ENCODE measurements around the gene TARDBP.
"Not testable (repeated sequence)": the region's sequence is repeated elsewhere in the genome, so short reads cannot be mapped to it uniquely, and the experiment has no call there.

The TARDBP gene

GRCh38 chr1:10989095-10989494 lies 23.4 kb upstream of the TARDBP start:
- H3K4me1 ChIP-seq, result peaks cover 7 to 34% (median 30%) of the 10 kb centered on the region in 10 experiments; a peak in 17 of 20 replicates
- no peaks in the 10 kb centered on the region for H4K20me1 ChIP-seq
- no peak overlapping the region for H3K4me2 ChIP-seq
- H3K27ac ChIP-seq, result no peak overlapping the region
- H3K9me3 ChIP-seq (replicated peaks in 1 of 11), result peaks cover 0 to 17% (median 0%) of the 10 kb centered on the region in 11 experiments; a peak in 3 of 22 replicates
- no peaks in the 10 kb centered on the region for H3K27me3 ChIP-seq
- H3K4me3 ChIP-seq, result no peak overlapping the region
- no peak for TF ChIP-seq Cebpa-rat (IDR thresholded peaks at IDR 0.05)
- no peaks in the 10 kb centered on the region for H3K36me3 ChIP-seq
- H3K9ac ChIP-seq, result no peak overlapping the region

DNA sequence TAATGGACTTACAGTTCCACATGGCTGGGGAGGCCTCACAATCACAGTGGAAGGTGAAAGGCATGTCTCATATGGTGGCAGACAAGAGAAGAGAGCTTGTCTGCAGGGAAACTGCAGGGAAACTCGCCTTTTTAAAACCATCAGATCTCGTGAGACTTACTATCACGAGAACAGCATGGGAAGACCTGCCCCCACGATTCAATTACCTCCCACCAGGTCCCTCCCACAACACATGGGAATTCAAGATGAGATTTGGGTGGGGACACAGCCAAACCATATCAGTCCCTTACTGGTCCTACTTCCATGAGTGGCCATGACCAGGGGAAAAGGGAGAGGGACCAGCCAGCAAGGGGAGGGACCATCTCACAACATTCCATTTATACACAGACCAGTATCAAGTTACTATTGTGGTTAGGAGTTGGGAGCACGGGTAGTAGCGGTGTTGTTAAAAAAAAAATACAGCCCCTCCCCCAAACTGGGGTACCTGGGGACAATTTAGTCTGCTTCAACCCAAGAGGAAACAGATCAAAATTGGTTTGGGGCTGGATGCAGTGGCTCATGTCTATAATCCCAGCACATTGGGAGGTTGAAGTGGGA lies 22.4 kb upstream of the TARDBP start:
- Histone ChIP-seq H3K4me2 (peak overlapping the region in 5 of 11 experiments; percentile 22 to 59 (median 27); a peak in 2 of 22 replicates), H3K4me1 (peaks cover 7 to 34% (median 30%) of the 10 kb centered on the region in 10 experiments; a peak in 17 of 20 replicates), H3K9me3 (replicated peaks in 1 of 11) (peaks cover 0 to 17% (median 0%) of the 10 kb centered on the region in 11 experiments; a peak in 3 of 22 replicates)
- not testable (repeated sequence) for H3K36me3 ChIP-seq, H3K9ac ChIP-seq, H3K27me3 ChIP-seq, H3K4me3 ChIP-seq, H3K27ac ChIP-seq, H4K20me1 ChIP-seq

DNA sequence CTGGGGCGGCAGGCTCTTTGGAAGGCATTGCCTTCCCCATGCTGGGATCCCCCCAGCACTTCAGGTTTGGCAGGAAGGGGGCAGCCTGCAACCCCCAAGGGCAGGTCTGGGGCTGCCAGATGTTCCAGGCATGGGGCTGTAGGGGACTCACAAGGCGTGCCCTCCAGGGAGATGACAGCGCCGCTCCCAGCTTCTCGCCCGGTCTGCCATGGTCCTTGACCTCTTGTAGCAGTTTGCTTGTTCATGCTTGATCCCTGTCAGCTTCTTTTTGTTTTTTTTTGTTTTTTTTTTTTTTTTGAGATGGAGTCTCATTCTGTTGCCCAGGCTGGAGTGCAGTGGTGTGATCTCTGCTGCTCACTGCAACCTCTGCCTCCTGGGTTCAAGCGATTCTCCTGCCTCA lies 21.6 kb upstream of the TARDBP start:
- Histone ChIP-seq H3K9ac (no peak overlapping the region), H3K27me3 (no peaks in the 10 kb centered on the region), H3K36me3 (no peaks in the 10 kb centered on the region), H3K9me3 (replicated peaks in 1 of 11) (peaks cover 0 to 17% (median 0%) of the 10 kb centered on the region in 11 experiments; a peak in 3 of 22 replicates), H3K4me2 (peak overlapping the region in 8 of 11 experiments; percentile 8 to 62 (median 25); a peak in 12 of 22 replicates), H4K20me1 (no peaks in the 10 kb centered on the region), H3K4me1 (peaks cover 2 to 34% (median 29%) of the 10 kb centered on the region in 10 experiments; a peak in 16 of 20 replicates), H3K4me3 (no peak overlapping the region), H3K27ac (no peak overlapping the region)
- TF ChIP-seq Cebpa-rat (IDR thresholded peaks at IDR 0.05), result no peak

DNA sequence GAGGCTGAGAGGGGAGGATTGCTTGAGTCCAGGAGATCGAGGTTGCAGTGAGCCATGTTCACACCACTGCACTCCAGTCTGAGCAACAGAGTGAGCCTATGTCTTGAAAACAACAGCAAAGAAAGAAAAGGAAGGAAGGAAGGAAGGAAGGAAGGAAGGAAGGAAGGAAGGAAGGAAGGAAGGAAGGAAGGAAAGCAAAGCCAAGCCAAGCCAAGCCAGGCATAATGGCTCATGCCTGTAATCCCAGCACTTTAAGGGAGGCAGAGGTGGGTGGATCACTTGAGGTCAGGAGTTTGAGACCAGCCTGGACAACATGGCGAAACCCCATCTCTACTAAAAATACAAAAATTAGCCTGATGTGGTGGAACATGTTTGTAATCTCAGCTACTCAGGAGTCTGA lies 20.4 kb upstream of the TARDBP start:
- H3K4me3 ChIP-seq, H3K9ac ChIP-seq, H3K36me3 ChIP-seq, H3K27me3 ChIP-seq, H4K20me1 ChIP-seq: not testable (repeated sequence)
- H3K4me1 ChIP-seq, result peaks cover 0 to 34% (median 28%) of the 10 kb centered on the region in 10 experiments; a peak in 14 of 20 replicates
- peaks cover 0 to 17% (median 0%) of the 10 kb centered on the region in 11 experiments; a peak in 3 of 22 replicates for H3K9me3 ChIP-seq (replicated peaks in 1 of 11)
- peak overlapping the region in 1 of 11 experiments; percentile 5; a peak in 1 of 22 replicates for H3K27ac ChIP-seq
- peak overlapping the region in 8 of 11 experiments; percentile 8 to 62 (median 25); a peak in 14 of 22 replicates for H3K4me2 ChIP-seq

- no peak overlapping the region for H3K4me3 ChIP-seq
- H3K9me3 ChIP-seq (replicated peaks in 1 of 11), result peaks cover 0 to 14% (median 0%) of the 10 kb centered on the region in 11 experiments; a peak in 3 of 22 replicates
- TF ChIP-seq Cebpa-rat (IDR thresholded peaks at IDR 0.05), result no peak
- H3K27ac ChIP-seq, result no peak overlapping the region; a peak in 1 of 22 replicates
- H4K20me1 ChIP-seq, result no peaks in the 10 kb centered on the region
- H3K36me3 ChIP-seq, result no peaks in the 10 kb centered on the region
- peak overlapping the region in 1 of 11 experiments; percentile 22; a peak in 2 of 22 replicates for H3K4me2 ChIP-seq
- peaks cover 0 to 30% (median 26%) of the 10 kb centered on the region in 10 experiments; a peak in 14 of 20 replicates for H3K4me1 ChIP-seq
- no peaks in the 10 kb centered on the region for H3K27me3 ChIP-seq
- H3K9ac ChIP-seq, result no peak overlapping the region
Measured at GRCh38 chr1:10992864-10993263, 19.6 kb upstream of the TARDBP start.

DNA sequence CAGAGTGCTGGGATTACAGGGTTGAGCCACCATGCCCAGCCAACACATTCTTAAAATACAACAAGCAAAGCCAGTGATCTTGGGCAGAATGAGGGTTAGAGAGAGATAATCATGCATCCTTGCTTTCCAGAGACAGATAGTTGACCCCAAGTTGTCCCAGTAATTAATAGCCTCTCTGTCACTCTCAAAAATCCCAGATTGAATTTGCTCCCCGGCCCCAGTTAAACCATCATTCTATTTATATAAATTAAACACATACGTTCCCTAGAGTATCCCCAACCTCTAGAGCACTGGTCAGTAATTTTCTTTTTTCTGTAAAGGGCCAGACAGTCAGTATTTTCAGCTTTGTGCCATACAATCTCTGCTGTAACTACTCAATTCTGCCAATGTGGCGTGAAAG lies 16.4 kb upstream of the TARDBP start:
- Histone ChIP-seq H3K4me3 (no peak overlapping the region), H3K9me3 (replicated peaks in 1 of 11) (peaks cover 11 to 15% (median 15%) of the 10 kb centered on the region in 11 experiments; a peak in 20 of 22 replicates), H3K9ac (no peak overlapping the region), H3K27me3 (no peaks in the 10 kb centered on the region), H3K4me2 (no peak overlapping the region), H4K20me1 (no peaks in the 10 kb centered on the region), H3K27ac (no peak overlapping the region), H3K36me3 (no peaks in the 10 kb centered on the region), H3K4me1 (peaks cover 0 to 17% (median 14%) of the 10 kb centered on the region in 10 experiments; a peak in 13 of 20 replicates)
- no peak for TF ChIP-seq Cebpa-rat (IDR thresholded peaks at IDR 0.05)

DNA sequence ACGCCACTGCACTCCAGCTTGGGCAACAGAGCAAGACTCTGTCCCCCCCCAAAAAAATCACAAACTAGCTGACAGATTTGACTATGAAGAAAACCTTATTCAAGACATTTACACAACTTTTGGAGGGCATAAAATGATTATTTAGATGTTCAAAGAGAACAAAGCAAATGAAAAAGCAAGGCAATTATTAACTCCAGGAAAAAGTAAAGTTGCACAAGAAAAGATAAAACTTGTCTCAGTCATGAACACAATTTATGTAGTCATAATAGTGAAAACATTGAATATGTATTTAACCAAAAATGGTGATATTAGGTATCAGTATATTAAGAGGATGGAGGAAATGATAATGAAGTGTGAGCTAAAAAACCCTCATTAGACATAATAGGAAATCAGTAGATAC lies 11.9 kb upstream of the TARDBP start:
- H3K4me3 ChIP-seq, result no peak overlapping the region
- H3K4me1 ChIP-seq, result no peaks in the 10 kb centered on the region
- H3K36me3 ChIP-seq, result no peaks in the 10 kb centered on the region
- H3K9ac ChIP-seq, result no peak overlapping the region
- H3K27ac ChIP-seq, result no peak overlapping the region
- TF ChIP-seq Cebpa-rat (IDR thresholded peaks at IDR 0.05), result no peak
- peaks cover 12 to 17% (median 16%) of the 10 kb centered on the region in 11 experiments; a peak in 20 of 22 replicates for H3K9me3 ChIP-seq (replicated peaks in 1 of 11)
- no peak overlapping the region for H3K4me2 ChIP-seq
- no peaks in the 10 kb centered on the region for H4K20me1 ChIP-seq
- no peaks in the 10 kb centered on the region for H3K27me3 ChIP-seq

DNA sequence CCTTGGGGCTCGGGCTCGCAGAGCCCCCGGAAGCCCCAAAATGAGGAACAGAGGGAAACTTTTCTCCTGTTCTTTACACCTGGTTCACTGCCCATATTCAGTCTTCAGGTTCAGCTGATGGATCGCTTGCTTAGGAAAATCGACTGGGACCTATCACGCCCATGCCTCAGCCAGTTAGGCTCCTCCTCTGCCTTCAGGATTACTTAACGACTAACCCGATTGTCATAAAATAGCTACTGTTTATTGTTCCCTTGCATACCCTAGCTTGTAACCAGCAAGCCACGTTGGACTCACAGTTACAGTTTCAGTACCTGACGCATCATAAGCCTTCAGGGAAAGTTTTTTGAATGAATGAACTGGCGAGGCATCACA lies 692 bp downstream of the TARDBP start:
- Histone ChIP-seq H3K36me3 (peaks cover 47 to 51% (median 50%) of the 10 kb centered on the region in 11 experiments), H3K4me3 (peak overlapping the region; percentile 86 to 100 (median 94)), H3K4me2 (peak overlapping the region; percentile 78 to 99 (median 94)), H3K9me3 (replicated peaks in 1 of 11) (no peaks in the 10 kb centered on the region), H3K27me3 (no peaks in the 10 kb centered on the region), H3K9ac (peak overlapping the region; percentile 99 to 100 (median 100)), H4K20me1 (peaks cover 56 to 59% (median 57%) of the 10 kb centered on the region in 11 experiments), H3K4me1 (peaks cover 17 to 25% (median 21%) of the 10 kb centered on the region in 10 experiments), H3K27ac (peak overlapping the region; percentile 99 to 100 (median 100))
- no peak for TF ChIP-seq Cebpa-rat (IDR thresholded peaks at IDR 0.05)

GRCh38 chr1:11019358-11019757 lies 6.9 kb downstream of the TARDBP start:
- not testable (repeated sequence) for H3K9ac ChIP-seq; H3K9me3 ChIP-seq (replicated peaks in 1 of 11); H3K27ac ChIP-seq; H3K27me3 ChIP-seq; H3K4me1 ChIP-seq; H3K4me2 ChIP-seq; H3K4me3 ChIP-seq
- peaks cover 93 to 100% (median 100%) of the 10 kb centered on the region in 11 experiments for H4K20me1 ChIP-seq
- peaks cover 98 to 100% (median 100%) of the 10 kb centered on the region in 11 experiments for H3K36me3 ChIP-seq
